HG03432 (cell line): ENCODE data around the gene SLC44A1.

Experiments
- ATAC-seq: cut with Tn5 transposase; IDR thresholded peaks from one replicate; pipeline ENCODE4 v1.9.1; 2021; ENCODE audit warnings: mild to moderate bottlenecking, moderate library complexity; ENCODE audit not compliant: unreplicated experiment

SLC44A1 gene

DNA sequence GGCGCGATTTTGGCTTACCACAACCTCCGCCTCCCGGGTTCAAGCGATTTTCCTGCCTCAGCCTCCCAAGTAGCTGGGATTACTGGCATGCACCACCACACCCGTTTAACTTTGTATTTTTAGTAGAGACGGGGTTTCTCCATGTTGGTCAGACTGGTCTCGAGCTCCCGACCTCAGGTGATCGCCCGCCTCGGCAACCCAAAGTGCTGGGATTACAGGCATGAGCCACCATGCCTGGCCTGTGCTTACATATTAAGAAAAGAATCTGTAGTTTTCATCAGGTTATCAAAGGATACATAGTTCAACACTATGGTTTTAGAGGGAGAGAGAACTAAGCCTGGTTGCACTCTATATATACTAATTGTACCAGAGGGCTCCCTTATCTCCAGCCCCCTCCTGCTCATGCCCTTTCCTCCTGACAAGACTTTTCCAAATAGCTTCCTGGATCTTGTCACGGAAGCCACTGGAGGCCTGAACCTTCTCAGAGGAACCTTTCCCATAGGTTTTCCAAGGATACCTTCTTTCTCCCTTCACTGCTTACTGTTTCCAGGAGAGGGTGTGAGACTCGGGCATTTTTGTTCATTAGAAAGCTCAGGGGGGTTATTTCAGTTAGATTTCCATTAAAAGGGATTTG, 53.1 kb downstream of the SLC44A1 start:
- ATAC-seq: no peak

DNA sequence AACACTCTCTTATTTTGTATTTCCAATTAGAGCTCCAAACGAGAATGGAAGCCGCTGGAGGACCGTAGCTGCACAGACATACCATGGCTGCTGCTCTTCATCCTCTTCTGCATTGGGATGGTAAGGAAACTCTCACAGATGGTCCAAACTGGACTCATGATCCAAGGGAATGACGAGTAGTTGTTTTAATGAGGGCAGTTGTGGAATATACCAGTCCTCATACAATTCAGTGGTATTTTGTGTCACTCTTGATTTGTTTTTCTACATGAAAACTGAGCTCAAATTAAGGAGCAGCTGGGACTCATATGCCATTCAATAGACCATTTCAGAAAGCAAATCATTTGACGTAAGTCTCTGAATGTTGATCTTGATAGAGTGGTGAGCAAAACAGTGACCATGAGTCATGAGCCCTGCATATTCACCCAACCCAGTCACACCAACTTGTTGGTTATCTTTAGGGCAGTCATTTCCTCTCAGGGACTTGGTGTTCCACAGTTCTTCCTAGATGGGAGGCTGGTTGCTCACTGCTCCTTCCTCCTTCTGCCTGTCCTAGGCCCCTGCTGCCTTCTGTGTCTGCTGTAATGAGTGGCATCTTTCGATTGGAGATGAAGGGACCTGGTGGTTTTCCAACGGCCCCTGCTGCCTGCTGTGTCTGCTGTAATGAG, 54.9 kb downstream of the SLC44A1 start:
- no peak for ATAC-seq

DNA sequence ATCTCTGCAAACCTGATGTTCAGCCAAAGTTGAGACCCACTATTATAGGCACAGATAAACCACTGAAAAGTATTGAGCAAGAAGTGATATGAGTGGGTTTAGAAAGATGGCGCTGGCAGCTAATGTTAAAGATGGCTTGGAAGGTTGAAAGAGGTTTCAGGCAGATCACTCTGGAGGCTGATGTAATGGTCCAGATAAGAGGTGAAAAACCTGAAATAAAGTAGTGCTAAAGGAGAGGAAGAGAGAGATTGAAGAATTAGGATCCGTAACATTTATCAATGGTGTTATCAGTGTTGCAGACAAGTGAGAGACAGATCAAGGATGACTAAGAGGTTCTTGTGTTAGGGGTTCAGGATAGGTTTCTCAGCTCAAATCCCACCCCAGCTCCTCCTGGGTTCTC, 58.3 kb downstream of the SLC44A1 start:
- ATAC-seq: no peak

DNA sequence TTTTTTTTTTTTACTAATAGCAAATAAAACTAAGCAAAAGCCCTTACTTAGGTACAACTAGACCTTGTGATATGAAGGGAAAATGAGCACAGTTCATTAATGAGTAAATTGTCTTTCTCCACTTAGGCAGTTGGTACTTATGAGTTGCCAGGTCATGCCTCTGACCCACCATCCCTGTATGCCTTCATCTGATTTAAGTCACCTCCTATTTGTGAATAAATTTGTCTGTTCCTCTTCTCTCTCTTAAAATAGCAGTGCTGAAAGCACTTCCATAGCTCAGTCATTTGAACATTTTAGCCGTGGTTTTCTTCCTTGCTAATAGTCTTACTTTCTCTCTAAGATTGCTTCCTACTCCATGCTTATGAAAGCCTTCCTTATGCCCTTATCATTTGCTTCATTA, 61.4 kb downstream of the SLC44A1 start:
- ATAC-seq: no peak

DNA sequence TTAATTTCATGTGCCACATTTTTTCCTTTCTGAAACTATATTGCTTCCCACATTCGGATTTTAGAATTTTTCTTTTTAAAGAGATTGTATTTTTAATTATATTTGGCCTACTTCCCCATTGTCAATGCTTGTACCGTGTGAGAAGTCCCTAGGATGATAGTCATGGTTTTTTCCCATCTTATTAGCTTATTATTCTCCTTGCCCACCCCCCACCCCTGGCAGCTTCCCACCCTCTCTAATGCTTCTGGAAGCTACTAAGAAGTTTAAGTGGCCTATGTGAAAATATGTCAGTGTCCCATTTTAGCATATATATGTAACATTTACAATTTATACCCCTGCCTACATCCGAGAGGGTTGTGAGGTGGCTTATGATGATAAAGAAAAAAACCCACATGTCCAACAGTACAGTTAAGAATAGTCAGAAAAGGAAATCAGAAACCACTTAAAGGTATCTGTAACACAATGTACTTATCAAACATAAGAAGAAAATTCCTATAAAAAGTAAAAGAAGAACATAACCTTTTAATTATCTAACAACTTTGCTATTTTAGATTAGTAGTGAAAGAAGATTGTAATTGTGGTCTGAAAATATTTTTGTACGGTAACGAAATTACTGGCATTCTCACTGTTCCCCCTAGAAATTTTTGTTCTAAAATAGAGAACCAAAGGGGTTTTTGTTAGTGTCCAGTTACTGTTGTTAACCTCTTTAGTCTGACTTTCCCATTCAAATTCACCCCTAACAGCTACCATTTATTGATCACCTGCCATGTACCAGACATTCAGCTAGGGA, 62.1 kb downstream of the SLC44A1 start:
- ATAC-seq: no peak

DNA sequence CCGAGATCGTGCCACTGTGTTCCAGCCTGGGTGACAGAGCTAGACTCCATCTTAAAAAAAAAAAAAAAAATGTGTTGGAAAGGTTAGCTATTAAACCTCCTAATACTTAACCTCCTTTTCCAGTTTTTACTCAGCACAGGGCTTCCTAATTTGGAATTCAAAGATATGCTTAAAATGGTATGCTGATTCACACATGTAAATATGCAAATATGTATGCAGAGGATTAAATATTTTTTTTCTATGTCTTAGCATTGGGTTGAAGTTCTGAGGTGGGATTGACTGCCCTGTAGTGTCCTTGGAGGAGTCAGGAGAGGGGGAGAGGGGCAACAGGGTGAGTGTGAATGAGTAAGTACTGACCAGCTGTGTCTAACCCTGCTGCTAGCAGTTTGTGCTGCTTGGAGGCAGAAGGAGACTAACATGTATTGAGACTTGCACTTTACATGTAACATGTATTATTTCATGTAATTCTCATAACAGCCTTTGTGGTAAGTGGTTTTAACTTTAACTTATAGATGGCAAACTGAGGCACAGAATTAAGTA, 63.2 kb downstream of the SLC44A1 start:
- ATAC-seq: no peak

DNA sequence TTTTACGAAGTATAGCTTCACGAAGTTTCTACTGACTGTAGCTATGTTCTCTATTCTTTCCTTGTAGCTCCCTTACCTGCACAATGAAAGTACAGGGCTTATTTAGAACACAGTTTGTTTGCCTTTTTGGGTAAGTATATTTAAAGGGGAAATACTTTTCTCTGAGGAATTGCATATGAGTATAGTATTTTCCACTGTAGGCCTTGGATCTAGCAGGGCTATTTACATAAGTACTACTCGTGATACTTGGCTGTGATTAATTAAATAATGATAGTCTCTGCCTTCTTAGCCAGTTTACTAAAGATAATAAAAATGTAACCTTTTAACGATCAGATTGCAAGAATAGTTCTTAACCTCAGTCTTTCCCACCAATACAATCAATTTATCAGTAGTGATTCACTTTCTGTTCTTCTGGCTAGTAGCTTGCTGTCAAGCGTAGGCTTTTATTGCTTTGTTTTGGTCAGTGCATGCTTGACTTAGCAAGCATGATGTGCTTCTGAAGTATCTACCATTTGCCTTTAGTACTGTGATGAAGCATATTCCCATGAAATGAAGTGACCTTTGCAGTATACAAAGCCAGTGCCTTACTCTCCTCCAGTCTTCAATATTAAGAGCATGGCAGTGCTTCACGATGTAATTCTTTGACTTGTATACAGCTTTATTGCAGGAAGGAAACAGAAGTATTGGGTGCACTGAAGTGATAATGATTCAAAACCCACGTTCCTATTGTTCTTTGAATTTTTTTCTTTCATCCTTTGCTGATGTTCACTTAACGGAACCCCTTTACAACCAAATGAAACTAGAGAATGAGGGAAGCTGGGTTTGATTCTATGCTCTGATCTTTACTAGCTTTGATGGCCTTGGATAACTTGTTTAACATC, 64.2 kb downstream of the SLC44A1 start:
- ATAC-seq: no peak

DNA sequence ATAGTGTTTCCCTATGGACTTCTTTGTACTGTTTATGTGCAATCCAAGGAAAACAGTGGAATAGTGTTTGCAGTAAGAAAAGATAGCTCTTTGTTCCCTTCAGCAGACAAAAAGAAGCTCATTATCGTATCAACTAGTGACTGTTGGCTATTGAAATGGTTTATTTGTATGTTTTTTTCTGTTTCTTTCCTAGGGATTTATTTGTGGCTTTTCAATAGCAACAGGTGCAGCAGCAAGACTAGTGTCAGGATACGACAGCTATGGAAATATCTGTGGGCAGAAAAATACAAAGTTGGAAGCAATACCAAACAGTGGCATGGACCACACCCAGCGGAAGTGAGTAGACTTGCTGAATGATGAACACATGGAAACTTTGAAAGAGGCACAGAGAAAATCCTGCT, 65.1 kb downstream of the SLC44A1 start:
- ATAC-seq: no peak

DNA sequence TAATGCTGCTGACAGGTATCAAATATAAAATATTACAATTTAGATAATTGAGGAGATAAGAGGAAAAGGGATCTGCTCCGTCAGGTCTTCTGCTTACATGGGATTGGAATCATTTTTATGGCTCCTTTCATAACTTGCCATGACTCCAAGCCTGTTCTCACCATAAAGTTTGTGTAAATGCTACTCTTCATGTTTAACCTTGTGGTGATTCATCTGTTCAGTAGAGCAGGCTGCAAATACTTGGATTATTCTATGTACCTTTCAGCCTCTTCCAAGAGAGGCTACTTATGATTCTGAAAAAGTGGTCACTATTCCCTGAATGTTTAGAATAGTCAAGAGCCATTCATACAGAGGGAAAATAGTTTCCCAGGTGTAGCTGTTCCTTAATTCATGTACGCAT, 66.9 kb downstream of the SLC44A1 start:
- no peak for ATAC-seq

DNA sequence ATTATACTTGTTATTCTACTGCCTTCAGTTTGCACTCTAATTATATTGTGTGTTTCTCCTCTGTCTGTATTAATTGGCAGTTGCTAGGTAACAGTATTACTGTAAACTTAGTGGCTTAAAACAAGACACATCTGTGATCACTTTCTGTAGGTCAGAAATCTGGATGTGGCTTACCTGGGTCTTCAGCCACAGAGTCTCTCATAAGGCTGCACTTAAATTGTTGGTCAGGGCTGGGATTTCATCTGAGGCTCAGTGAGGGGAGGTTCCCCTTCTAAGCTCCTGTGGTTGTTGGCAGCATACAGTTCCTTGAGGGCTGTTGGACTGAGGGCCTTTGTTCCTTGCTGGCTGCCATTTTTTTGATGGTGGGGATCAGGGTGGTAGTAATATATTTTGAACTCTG, 68.8 kb downstream of the SLC44A1 start:
- peak; percentile 36 for ATAC-seq

DNA sequence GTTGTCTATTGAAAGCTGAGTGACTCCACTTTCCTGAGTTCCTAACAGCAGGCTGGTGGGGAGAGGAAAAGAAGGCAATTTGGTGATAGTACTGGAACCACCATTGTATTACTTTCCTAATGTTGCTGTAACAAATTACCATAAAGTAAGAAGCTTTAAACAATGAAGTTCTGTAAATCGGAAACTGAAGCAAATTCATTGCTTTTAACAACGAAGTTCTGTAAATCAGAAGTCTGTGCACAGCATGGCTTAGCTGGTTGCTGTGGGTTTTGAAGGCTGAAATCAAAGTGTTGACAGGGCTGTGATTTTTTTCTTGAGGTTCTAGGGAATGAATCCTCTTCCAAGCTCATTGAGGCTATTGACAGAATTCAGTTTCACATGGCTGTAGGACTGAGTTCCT, 72.3 kb downstream of the SLC44A1 start:
- no peak for ATAC-seq

DNA sequence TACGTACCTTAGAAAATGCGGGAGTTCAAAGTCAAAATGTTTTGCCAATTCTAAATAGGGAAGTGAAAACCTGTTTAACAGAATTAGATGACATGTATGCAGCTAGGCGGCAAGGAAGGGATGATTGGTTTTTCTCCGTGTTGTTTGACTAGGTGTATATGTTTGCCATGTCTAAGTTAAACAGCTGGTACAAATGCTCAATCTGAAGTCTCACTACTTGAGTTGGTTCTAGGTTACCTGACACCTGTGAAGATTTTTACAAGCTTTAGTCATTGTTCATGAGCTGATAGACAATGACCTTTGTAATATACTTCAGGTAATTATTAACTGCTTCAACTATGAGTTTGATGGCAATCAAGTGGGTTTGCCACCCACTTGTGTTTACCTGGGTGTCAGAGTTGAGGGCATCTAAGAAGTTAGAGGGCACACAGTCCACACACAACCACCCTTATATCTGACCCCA, 74.3 kb downstream of the SLC44A1 start:
- ATAC-seq: no peak

DNA sequence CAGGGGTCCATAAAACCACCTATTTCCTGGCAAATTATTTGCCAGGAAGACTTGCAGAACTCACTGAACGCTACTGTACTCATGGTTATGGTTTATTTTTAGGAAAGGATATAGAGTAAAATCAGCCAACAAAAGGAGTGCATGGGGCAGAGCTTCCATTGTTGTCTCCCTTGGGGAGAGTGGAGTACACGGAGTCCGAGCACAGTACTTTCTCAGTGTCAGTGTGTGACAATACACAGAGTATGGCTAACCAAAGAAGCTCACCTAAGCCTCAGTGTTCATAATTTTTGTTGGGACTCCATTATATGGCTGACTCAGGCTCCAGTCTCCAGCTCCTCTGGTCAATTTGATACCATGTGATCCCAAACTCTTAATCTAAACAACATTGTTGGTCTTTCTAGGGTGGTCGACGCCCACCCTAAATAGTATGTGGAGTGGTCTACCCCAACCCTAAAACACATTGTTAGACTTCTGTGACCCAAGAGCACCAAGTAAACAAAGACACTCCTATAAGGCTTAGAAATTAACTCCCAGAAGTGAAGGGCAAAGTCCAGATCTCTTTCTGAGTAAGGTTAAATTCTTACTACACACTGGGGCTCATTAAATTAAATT, 74.9 kb downstream of the SLC44A1 start:
- no peak for ATAC-seq

DNA sequence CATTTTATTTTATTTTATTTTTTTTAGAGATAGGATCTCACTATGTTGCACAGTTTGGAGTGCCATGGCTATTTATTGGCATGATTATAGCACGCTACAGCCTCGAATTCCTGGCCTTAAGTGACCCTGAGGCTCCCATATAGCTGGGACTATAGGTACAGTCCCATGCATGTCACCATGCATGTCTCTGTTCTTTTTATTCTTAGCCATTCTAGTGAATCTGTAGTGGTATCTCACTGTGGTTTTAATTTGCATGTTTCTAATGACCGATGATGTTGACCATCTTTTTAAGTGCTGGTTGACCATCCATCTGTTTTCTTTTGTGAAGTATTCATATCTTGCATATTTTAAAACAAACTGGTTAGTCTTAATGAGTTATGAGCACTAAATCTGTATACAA, 76.1 kb downstream of the SLC44A1 start:
- peak; percentile 66 for ATAC-seq

DNA sequence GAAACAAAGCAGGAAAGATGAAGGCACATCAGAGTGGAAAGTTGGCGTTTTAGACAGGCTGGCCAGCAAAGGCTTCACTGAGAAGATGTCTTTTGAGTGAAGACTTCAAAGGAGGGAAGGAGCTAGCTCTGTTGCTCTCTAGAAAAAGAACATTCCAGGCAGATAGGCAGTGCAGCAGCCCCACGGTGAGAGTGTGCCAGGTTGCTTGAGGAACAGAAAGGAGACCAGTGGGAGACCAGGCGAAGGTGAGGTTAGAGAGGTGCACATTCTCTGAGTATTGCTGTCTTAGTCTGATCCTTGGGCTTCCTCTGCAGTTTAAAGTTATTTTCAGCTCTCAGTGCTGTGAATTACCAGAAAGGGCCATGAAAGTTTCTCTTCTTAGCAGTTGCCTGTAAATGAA, 83.8 kb downstream of the SLC44A1 start:
- ATAC-seq: no peak

DNA sequence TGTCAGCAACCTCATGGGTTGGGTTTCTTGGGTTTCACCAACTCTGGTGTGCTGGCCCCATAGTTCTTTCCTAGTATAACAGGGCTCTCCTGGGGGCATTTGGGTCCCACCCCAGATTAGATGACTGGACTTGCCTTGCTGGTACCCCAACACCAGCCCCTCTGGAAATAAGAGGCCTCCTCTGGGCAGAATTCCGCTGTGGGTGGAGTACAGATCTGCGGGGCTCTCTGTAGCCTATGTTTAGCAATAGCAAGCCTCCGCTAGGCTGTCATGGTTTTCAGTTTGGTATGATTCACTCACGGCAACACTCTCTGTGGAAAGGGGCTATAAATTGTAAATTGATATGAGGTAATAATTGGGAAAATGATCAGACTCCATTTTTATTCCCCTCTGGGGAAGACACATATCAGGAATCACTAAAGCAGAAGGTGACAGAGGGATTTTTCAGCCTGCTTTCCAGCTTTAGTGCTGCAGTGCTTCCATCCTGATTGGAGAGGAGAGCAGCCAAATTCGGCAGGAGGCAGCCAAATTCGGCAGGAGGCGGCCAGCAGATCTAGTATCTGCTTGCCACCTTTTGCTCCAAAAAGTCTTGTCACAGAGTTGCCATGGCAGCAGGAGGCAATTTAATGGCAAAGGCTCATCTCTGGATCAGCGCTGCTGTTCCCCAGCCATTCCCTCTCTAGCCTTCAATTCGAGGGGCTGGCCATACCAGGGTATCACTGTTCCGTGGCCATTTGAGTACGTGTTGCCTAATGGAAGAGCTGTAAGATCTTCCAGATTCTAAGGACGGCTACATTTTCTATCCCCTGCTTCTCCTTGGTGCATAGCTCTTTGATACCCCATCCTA, 84.6 kb downstream of the SLC44A1 start:
- no peak for ATAC-seq

DNA sequence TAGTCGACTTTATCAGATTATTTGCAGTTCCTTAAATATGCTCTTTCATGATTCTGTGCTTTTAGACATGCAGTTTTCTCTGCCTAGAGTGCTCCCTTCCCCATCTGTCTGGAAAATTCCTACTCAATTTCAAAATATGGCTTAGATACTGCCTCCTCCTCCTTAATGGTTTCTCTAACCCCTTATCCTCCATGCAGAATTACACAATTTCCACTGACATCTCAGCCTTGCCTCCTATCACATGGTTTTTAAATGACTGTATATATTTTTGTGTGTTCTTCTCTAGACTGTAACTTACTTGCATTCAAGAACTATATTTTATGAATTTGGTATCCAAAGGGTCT, 85.2 kb downstream of the SLC44A1 start:
- ATAC-seq: no peak

DNA sequence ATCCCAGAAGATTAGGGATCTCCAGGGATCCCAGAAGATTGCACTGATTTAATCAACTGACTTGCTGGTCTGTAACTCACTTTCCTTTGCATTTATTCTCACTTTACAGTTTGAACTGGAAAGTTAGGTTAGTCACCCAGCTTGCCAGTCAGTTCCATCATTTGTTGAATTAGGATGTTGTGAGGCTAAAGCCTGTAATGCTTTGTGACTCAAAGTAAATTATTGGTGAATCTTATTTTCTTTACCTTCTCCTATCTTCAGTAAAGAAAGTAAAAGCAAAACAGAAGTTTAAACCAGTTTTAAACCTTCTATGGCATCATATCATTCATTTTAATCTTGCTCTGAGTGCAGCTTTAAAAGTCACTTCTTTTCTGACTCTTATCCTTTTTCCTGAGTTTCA, 85.8 kb downstream of the SLC44A1 start:
- no peak for ATAC-seq

DNA sequence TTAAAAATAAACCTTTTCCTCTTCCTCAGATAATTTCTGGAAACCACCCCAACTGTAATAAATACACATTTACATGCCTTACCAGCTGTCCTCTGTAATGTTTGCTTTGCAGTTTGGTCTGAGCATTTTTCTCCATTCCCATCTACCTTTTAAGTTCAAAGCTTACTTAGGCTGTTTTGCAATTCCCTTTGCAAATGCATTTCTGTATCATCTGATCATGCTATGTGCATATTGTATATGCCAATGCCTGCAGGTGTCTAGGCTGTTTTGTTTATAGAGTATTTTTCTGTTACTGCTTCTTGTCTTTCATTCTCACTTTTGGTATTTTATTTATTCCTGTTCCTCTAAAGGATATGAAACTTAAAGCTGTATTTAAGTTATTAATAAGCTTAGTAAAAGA, 86.3 kb downstream of the SLC44A1 start:
- no peak for ATAC-seq

DNA sequence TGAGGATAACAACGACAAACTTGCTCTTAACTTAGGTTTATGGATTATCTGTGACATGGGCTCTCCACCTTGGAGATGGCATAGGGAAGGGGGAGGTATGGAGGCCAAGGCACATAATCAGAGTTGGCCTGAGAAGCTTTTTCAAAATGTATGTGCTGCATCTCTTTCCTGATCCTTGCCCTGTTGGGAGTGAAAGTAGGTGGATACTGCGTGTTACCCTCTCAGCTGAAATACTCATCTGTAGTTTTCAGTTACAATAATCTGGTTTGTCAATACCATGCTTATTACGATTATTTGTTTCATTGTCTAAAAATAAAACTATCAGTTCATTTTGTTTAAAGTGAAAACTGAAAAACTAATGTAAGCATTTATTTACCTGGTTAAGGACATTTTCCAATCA, 86.7 kb downstream of the SLC44A1 start:
- no peak for ATAC-seq
